ENCODE measurements around the gene ZCCHC4.
"Not testable (repeated sequence)": the region's sequence is repeated elsewhere in the genome, so short reads cannot be mapped to it uniquely, and the experiment has no call there.

ZCCHC4 gene

DNA sequence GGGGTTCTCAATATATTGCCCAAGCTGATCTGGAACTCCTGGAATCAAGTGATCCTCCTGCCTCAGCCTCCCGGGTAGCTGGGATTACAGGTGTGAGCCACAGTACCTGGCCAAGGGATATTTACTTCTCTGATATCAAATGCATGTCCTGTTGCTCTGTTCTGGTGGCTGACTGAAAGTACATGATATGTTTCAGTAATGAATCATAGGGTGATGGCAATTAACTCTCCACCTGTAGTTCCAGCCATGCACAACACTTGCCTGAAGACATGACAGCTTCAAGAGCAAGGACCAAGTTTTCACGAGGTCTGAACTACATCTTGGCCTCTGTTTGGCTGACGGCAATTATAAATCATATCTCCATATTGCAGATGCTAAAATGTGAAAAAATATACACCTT is 9.1 kb downstream of the ZCCHC4 start:
- DNase-seq, result no peak

- not testable (repeated sequence) for DNase-seq
Observed at GRCh38 chr4:25328463-25328862, 15.9 kb downstream of the ZCCHC4 start.

DNA sequence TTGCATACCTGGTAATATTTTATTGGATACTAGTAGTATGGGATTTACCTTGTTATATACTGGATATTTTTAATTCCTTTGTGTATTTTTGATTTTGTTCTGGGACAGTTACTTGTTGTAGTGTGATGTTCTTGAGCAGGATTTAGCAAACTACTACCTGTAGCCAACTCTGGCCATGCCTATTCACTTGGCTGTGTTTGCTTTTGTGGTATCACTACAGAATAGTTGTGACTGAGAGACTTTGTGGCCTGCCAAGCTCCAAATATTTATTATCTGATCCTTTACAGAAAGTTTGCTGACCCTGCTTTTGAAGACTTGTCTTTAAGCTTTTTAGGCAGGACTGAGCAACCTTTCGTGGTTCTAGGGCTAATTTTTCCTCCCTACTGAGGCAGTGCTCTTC is 17.8 kb downstream of the ZCCHC4 start:
- no peak for DNase-seq

- DNase-seq, result no peak
Observed at GRCh38 chr4:25330905-25331808, 18.6 kb downstream of the ZCCHC4 start.

- DNase-seq, result peak; percentile 29
Observed at GRCh38 chr4:25343671-25344070, 31.1 kb downstream of the ZCCHC4 start.

DNA sequence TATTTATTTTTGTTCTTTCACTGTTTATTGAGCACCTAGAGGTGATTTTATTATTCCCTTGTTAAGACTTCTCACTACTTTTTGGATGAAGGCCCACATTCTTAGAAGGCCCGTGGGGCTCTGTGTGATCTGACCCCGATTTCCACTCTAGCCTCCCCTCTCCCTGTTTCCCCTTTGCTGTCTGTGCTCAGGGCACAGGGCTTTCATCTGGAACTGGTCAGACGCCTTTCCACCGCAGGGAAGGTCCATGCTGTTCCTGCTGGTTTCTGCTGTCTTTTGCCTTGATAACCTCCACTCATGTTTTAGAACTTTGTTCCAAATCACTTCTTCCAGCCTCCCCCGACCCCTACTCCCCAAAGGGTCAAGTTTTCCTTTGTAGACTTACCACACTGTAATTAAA is 33.2 kb downstream of the ZCCHC4 start:
- peak; percentile 31 for DNase-seq

DNA sequence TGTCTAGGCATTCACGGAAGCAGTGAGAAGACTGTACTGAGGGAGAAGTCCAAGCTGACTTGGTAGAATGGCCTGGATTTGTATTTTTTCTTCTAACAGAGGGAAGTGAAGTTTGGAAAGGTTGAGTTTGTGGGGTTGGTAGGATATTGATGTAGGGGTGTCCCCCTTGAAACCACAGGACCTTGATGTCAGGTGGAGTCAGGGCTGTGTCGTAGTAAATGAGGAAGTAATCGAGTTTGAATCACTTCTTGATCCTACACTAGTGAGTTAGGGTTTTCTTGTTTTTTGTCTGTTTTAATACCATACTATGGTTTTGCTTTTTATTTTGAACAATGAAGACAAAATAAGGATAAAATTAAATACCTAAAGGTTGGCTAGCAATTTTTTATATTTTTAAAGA is 34.3 kb downstream of the ZCCHC4 start:
- DNase-seq, result no peak

DNA sequence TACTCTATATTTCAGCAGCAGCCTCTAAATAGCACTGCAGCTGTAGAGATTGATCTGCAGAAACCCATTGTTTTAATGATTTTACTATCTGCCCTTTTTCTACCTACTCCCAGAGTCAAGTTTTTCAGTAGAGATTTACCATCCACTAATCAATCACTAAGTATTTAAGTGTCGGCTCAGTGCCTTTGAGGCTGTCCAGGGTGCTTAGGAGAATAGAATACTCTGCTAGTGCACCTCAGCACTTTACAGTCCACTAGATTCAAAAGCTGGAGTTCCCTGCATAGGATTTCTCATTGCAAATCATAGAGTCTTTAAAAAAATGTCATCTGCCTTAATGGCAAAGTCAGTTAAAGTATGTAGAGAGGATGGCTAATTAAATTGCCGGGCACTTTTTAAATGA is 34.9 kb downstream of the ZCCHC4 start:
- no peak for DNase-seq

DNA sequence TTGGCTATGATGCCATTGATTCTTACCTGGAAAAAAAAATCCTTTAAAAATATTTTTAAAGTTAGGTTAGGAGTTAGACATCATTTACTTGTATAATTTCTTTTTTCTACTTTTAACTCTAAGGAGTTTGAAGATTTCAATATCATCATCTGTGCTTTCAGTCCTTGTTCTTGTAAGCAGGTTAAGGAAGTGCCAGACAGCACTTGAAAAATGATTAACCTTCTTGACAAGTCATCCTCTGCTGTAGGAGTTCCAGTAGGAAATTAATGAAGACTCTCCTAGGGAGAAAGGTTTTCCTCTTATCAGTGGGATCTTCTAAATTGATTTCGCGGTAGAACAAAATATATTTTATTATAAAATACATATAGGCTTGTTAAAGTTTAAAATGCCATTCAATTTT is 35.4 kb downstream of the ZCCHC4 start:
- DNase-seq, result no peak

DNA sequence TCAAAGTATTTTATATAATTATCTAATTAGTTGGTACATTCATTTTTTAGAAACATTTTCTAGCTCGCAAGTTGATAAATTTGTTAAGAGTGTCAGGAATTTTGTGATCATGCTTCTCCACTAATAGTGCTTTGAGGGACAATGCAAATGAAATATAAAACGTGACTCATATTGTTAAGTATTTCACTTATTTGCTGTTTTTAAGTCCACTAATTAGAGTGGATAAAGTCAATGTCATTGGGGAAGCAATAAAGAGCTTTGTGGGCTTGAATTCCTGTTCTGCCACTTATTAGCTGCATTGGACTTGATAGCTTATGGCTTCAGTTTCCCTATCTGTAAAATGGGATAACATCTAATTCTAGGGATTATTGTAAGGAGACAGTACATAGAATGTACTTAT is 38.0 kb downstream of the ZCCHC4 start:
- DNase-seq, result peak; percentile 66

GRCh38 chr4:25351777-25352416 is 39.3 kb downstream of the ZCCHC4 start:
- peak; percentile 60 for DNase-seq

GRCh38 chr4:25356068-25356467 is 43.5 kb downstream of the ZCCHC4 start:
- DNase-seq, result no peak

DNA sequence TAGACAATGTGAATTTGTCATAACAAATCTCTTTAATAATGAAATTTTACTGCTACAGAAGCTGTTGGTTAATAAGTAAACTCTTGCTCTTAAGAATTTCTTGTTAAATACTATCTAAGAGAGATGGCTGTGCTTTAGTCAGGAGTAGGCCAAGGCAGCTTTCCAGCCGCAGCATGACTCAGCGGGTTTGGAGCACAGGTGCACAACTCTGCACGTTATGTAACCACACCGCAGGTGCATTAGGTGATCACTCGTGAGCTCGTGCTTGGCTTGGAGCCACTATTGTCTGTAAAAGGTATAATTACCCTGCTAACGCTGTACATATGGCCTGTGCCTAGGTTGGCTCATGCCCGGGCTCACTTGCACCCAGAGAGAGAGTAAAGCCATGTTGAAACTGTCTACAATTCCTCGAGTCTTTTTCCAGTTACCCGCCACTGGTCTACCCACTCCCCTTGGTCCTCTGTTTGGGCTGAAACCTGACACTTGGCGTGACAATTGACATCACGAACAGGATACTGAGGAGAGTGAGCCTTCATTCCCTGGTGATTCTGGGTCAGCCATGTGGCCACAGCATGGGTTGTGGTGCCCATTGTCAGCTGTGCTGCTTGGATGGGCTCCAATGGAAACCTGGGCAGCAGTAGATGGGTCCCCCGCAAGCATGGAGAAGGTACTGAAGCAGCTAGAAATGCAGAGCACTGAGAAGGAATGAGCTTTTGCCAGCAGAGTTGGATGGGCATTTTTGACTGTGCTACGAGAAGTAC is 46.1 kb downstream of the ZCCHC4 start:
- no peak for DNase-seq

GRCh38 chr4:25361253-25361652 is 48.7 kb downstream of the ZCCHC4 start:
- DNase-seq, result no peak

GRCh38 chr4:25367004-25367621 is 54.5 kb downstream of the ZCCHC4 start:
- peak; percentile 46 for DNase-seq

- no peak for DNase-seq
Observed at GRCh38 chr4:25367877-25368276, 55.3 kb downstream of the ZCCHC4 start.

GRCh38 chr4:25368315-25368714 is 55.7 kb downstream of the ZCCHC4 start:
- DNase-seq, result no peak

- no peak for DNase-seq
Observed at GRCh38 chr4:25370242-25370641, 57.7 kb downstream of the ZCCHC4 start.

- DNase-seq, result not testable (repeated sequence)
Observed at GRCh38 chr4:25372549-25372948, 60.0 kb downstream of the ZCCHC4 start.

GRCh38 chr4:25376754-25377571 is 64.4 kb downstream of the ZCCHC4 start, which contains the start of gene ANAPC4:
Gene ANAPC4, plus strand, starts transcription at chr4:25377263. Its CDS starts 165 bp downstream, at chr4:25377428.
- peak; percentile 92 for DNase-seq

- no peak for DNase-seq
Observed at GRCh38 chr4:25377572-25378436, 65.2 kb downstream of the ZCCHC4 start.

Data from fibroblast of skin of right quadriceps (primary cell).